Epidermal melanocyte (primary cell): ENCODE results near the gene ACIN1.
A peak's percentile ranks its signal among the peaks of the same experiment; 100 is the strongest.

ENCODE experiments used
- DNase-seq: peaks from one replicate; pipeline ENCODE4 v3.0.0; 2011; ENCODE audit warnings: low spot score; ENCODE audit not compliant: insufficient read length

ACIN1 gene

GRCh38 chr14:23080474-23080873 is 14.5 kb downstream of the ACIN1 start:
- DNase-seq = no peak

DNA sequence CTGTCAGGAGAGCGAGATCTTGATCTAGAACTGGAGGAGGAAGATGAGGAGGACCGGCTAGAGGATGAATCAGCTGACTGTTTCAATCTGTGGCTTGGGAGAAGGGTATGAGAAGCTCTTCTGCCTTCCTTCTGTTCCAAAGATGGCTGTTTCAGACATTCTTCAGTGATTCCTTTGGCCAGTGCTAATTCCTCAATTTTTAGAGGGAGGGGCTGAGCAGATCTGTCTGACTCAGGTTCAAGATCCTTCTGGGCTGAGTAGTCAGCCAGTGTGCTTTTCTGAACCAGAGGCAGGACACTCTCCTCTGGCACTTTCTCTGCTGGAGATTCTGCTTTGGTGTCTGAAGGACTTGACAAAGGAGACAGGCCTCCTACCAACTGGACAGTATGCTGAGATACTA is 15.2 kb downstream of the ACIN1 start:
- DNase-seq = no peak

DNA sequence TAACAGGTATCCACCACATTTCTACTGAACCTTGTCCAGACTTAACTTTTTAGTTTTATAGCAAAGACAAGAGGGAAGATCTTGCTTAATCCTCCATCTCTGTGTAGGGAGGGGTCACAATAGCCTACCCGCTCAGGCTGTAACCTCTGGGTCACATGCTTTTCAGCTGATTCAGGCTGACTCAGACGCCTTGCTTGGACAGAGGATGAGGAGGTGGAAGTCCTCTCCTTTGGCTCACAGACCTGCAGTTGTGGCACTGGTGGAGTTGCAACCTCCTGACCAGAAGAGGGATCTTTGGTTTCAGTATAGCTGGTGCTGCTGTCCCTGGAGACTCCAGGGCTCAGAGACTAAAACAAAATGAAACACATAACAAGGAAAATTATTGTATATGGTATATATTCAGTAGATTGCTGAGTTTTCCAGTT is 16.2 kb downstream of the ACIN1 start:
- no peak for DNase-seq

- DNase-seq = no peak
Measured at GRCh38 chr14:23077962-23078361, 17.0 kb downstream of the ACIN1 start.

GRCh38 chr14:23076785-23077408 is 18.0 kb downstream of the ACIN1 start:
- no peak for DNase-seq

DNA sequence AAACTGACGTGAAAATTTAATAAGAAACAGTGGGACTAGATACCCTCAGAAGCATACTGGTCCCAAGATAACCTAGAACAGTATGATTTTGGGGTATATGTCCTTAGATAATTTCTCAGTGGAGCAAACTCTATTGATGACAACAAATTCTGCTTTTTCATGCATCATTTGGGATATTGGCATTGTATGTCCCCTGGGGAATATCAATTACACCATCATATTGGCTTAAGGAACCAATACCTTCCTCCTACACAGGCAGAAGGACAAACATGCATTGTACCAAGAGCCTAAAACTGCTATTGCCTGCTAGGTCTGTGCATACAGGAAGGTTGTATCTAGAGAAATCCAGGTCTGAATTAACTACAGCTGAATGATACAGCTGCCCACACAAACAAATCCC is 20.0 kb downstream of the ACIN1 start:
- DNase-seq = no peak

DNA sequence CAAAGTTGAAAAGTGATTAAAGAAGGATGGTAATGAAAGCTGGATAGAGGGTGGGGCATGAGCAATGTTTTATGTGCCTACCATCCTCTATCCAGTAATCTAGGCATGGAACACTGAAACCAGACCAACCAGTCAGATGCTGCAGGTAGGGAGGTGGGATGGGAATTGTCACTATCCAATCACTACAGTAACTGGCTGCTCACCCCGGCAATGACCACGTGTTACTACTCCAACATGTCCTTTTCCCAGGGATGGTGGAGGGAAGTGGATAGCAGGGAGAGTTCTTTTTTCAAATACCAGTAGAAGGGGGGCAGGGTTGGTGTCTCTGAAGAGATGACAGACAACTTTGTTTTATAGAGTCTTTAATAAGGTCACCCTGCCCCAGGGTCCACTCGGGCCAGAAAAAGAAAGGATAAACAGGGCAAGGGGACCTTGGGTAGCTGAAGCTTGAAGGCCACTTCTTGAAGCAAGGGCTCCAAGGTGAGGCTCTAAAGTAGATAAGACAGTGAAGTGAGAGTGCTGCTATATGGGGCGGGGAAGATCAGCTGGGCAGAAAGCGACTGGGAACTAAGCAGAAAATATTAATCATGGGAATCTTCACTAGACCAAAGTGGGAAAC is 22.9 kb downstream of the ACIN1 start:
- no peak for DNase-seq

DNA sequence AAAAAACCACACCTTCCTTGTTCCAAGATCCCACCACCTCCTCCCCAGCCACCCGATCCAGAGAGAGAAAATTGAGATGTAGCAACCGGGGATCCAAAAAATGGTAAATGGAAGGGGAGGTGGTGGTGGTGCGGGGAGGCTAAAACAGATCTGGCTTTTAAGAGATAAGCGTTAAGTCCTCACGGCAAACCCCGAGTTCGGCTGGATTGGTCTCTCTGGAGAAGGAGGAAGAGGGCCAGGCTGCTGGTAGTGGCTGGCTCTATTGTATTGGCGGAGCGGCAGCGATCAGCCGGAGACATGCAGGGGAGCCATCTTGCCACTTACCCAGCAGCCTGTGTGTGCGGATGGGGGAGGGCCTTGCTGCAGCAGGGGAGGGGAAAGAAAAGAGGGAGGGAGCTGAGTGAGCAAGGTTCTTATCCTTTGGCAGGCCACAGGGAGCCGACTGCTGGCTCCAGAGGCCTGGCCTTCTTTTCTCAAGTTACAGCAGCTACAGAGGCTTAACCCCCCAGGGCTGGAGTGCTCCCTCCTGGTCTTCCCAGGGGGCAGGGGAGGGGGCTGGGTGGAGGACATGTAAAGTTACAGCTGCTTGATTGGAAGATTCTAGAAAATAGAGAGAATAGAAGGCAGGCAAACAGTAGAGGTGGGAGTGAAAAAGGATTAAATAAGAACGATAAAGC is 23.6 kb downstream of the ACIN1 start:
- peak; percentile 87 for DNase-seq

DNA sequence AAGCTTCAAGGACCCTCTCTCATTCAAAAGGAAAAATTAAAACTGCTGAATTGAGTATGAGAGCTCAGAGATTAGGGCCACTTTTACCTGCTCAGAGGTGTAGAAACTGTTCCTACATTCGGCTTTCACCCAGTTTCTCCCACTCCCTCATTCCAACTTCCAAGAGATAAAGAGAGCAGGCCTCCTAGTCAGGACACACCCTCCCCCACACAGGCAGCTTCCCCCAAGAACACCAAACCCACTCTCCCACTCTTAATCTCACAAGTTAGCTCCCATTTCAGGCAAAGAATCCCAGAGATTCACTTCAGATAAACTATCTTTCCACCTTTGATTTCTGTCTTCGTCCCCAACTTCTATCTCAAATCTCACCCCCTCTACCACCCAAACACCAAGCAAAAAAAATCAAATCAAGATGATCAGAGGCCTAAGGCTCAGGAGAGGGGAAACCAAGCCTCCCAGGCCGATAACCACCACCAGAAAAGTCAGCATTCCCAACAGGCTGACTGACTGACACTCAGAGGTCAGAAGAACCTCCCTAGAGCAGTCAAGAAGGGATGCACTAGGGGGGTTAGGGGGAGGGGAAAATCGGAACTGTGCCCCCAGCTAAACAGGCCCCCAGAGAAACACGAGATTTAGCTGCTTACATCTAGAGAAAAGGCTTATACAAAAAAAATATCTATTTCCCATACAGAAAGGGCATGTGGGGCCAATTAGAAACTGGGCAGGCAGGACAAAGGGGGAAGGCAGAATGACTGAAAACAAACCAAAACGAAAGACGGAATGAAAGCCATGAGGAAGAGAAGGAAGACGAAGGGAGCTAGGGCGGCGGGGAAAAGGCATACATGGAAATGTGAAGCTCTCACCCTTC is 24.4 kb downstream of the ACIN1 start:
- DNase-seq = no peak

DNA sequence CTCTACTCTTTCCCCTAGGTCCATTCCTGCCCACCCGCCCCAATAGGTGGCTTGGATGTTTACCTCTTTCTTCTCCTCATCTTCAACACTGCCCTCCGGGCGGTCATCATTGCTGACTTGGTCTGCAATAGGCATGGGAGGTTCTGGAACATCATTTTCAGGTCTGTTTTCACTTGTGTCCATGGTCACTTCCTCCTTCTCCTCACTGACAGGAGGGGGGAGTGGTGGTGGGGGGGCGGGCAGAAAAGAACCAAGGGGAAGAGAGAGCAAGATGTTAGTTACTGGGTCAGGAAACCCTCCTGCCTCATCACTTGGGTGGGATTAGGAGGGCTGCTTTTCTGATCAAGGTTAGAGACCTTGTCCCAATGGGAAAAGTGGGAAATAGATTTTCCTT is 25.5 kb downstream of the ACIN1 start:
- no peak for DNase-seq

- peak; percentile 84 for DNase-seq
Measured at GRCh38 chr14:23068789-23069412, 26.0 kb downstream of the ACIN1 start.

DNA sequence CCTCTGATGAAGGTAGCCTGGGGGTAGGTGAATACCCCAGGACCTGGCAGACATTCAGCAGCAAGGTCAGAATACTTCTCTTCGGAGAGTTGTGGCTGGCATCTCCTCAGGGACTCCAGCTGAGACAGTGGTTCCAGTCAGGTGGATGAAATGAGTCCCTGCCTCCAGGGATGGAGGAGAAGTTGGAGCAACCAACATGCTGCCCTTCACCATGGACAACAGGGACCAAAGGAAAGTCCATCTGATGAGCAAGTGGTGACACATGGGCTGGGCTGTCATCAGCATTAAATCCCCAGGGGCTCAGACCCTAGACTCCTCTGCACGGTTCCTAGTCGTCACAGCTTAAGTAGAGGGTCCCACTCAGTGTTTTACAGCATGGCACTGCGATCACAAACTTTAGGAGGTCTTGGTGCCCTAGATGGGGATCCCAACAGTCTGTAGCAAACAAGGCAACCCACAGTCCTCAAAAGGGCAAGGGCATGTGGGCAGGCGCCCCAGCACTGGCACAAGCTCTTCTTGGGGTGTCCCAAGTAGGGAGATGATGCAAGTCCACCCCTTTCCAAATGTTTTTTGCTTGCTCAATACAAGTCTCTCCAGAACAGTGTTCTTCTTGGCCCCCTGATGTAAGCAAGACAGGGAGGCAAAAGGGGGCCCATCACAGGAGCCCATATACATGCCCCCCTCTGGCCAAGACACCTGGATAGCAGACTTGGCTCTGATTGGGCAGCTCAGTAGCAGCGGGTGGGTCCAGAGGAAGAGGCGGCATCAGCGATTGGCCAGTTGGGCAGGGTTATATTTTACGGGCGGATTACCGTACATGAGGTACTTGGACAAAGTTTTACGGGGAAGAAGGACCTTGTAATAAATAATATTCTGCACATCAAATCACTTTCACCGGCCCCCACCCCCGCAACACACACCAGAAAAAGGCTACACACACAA is 26.8 kb downstream of the ACIN1 start:
- no peak for DNase-seq

- no peak for DNase-seq
Measured at GRCh38 chr14:23066855-23067744, 27.8 kb downstream of the ACIN1 start.

GRCh38 chr14:23066368-23066767 is 28.6 kb downstream of the ACIN1 start:
- no peak for DNase-seq

- DNase-seq = no peak
Measured at GRCh38 chr14:23063601-23064000, 31.3 kb downstream of the ACIN1 start.

DNA sequence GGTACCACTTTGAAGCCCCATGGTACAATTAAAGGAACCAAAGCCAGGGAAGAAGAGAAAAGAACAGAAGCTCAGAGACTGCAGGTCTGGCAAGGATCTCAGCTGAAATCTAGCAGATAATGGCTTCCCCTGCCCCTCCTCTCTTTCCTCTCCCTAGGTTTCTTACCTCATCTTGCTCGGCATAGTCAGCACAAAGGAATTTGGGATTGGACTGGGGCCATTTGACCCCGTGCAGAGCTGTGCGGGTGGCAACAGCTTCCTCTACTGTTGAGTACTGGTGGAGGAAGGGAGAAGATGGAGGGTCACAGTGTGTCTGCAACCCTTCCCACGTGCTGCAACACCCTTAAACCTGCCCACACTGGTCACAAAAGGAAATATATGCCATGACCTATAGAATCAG is 32.9 kb downstream of the ACIN1 start:
- peak; percentile 64 for DNase-seq

GRCh38 chr14:23060536-23061260 is 34.2 kb downstream of the ACIN1 start:
- no peak for DNase-seq

- DNase-seq = no peak
Measured at GRCh38 chr14:23058654-23059504, 36.1 kb downstream of the ACIN1 start.
